Activated T-cell treated with anti-CD3 and anti-CD28 coated beads, Interleukin-2, amount 50 U/mL, for 1 hour (primary cell): ENCODE data around the gene GALNT5.
"Not testable (repeated sequence)": the region's sequence is repeated elsewhere in the genome, so short reads cannot be mapped to it uniquely, and the experiment has no call there.

ENCODE experiments used
- DNase-seq: peaks from one replicate; pipeline ENCODE4 v3.0.0-alpha.2; 2020

The GALNT5 gene

DNA sequence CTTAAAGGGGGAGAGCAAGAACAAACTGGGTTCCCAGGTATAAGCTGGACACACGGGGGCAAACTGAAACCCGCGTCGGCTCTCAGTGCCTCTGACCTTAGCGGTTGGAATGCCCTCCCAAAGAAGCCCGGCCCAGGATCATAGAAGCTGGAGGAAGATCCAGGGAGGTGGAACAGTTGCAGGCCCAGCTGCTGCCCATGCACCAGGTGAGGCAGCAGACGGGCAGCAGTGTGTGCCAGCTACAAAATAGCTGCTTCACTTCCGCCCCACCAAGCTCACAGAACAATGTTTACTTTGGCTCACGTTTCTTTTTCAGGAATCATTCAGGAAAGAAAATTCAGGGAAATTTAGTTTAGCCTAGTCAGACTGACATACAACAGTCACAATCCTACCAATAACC lies 72.0 kb downstream of the GALNT5 start:
- DNase-seq = no peak

DNA sequence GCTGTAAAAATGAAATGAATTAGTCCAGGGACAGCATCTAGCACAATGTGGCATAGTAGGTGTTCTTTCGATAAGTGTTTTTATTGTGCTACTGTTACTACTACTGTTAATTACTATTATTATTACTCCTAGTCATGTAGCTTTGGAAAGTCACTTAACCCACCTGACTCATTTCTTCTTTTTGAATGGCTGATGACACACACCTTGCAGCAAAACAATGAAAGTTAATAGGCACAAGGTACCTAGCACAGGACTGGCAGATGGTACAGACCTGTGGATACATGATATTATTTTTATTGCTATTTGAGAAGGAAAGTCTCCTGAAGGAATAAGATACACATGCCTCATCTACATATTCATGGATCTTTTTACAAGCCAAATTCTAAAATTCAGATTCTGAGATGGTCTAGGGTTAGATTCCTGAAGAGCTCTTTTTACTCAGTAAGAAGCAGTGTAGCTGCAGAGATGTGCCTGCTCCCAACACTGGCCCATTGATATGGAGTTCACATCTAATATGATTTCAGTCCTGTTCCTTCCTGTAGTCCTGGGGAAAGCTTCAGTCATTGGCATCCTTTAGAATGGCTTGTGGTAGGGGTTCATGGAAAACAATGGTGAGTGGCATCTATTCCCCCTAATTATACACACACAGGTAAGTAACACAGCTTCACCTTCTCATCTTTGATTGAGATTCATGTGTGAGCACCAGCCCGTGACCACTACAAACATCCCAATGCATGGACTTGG lies 76.0 kb downstream of the GALNT5 start:
- DNase-seq = no peak

DNA sequence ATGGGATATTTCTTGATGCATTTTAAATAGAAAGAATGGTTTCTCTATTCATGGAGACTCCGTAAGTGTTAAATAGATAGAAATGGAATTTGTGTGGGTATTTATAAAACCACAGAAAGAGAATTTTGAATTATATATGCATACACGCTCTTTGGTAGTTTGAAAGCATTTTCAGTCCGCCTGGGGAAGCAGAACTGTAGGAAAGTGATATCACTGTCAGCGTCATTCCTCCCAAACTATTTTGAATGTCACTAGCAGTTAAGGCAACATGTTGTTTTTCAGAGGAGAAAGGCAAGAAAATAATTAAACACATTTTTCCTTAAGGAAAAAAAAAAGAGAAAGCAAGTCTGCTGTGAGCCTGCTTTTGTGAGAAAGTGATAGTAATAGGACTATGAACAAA lies 76.8 kb downstream of the GALNT5 start:
- no peak for DNase-seq

- no peak for DNase-seq
Observed at GRCh38 chr2:157334797-157335196, 77.3 kb downstream of the GALNT5 start.

DNA sequence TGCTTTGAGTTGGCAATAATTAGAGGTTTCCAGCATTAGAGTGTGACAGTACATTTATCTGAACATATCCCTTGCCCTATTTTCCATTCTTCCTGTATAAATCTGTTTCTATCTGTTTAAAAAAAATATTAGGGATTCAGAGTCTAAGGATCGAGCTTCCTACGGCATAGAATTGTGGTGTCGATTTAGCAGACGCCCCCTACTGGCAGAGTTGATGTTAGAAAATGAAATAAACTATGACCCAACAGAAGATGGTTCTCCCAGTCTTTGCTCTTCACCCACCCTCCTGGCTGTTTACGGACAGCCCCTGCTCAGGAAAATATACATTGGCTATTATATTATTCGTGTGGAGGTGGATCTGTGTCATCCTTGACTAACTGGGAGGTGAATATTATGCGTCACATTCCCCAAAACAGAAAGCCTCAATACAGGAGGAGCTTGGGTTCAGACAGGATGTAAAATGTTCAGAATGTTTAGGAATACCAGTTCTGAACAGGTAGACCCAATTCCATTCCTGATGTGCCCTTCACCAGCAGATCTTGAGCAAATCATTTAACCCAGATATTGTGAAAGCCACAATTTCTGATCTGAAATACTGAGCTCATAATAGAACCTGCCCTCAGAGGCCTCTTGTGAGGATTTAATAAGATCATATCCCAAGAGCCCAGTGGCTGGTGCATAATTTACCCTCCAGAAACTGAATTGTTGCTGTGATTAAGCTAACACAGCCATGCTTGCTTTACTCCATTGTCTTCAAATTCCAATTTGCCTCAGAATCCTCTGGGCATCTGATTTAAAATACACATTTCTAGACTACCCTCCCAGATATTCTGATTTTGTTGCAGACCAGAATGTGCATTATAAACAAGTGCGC lies 78.9 kb downstream of the GALNT5 start:
- no peak for DNase-seq

DNA sequence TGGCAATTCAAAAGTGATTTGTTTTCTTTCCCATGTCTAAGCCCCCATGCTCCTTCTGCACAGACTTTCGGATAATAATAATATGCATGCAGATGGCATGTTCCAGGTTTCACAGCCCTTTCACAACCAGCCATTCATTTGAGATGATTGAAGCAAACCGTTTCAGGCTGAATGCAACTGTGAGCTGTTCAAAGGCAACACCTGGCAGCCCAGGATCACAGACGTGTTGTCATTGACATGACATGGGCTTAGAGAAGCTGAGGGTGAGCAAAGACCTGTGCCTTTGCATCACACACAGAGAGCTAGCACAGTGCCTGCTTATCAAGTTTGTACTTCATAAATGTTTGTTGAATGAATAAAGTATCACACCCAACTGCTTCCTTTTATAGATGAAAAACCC lies 80.5 kb downstream of the GALNT5 start:
- no peak for DNase-seq

- DNase-seq = no peak
Observed at GRCh38 chr2:157339965-157340655, 82.6 kb downstream of the GALNT5 start.

DNA sequence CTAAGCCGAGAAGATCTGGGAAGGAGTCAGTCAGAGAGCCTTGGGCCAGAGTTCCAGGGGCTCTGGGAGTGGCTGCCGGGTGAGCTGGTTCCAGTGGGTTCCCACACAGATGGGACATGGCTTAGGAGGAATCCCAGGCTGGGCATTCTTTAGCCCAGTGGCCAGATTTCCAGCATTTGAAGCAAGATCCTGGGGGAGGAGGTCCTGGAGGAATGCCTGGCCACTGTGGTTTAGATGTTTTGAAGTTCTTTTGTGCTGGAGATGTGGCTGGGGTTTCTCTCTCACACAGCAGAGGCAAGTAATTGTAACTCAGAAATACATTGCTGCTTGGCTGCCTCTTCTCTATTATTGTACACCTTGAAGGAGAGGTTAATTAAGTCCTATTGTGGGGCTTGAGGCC lies 83.9 kb downstream of the GALNT5 start:
- DNase-seq = not testable (repeated sequence)

DNA sequence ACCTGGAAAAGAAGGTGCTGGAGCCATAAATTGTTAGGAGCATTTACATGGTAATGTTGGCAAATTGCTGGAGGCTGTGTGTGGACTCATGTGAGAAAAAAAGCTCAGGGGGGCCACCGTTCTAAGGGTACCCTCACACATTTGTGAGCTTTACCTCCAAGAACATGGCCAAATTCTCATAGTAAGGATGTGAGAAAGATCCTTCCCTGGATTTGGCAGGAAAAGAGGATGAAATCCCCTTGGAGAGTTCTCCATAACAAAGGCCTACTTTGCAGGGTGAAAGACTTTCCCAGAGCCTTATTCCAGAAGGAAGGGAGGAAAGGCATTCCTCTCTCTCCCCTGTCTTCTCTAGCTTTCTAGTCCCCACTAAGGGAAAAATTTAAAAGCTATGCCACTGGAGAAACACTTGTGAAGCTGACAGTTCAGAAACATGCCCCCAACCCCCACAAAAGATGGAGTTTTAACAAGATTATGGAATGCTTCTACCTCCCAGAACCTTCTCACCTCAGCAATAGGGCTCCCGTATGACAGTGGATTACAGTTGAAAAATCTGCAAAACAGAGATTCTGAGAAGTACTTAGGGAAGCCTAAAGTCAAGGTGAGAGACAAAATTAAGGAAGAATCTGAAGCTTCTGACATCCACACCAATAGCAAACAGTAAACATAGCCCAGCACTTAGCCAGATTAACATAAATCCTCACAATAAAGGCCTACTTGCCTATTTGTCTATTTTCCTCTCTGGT lies 88.3 kb downstream of the GALNT5 start:
- no peak for DNase-seq

GRCh38 chr2:157348291-157348921 lies 90.9 kb downstream of the GALNT5 start:
- DNase-seq = no peak

GRCh38 chr2:157349949-157350515 lies 92.5 kb downstream of the GALNT5 start:
- DNase-seq = no peak

- no peak for DNase-seq
Observed at GRCh38 chr2:157355618-157356017, 98.1 kb downstream of the GALNT5 start.

- DNase-seq = no peak
Observed at GRCh38 chr2:157359628-157360027, 102.1 kb downstream of the GALNT5 start.

DNA sequence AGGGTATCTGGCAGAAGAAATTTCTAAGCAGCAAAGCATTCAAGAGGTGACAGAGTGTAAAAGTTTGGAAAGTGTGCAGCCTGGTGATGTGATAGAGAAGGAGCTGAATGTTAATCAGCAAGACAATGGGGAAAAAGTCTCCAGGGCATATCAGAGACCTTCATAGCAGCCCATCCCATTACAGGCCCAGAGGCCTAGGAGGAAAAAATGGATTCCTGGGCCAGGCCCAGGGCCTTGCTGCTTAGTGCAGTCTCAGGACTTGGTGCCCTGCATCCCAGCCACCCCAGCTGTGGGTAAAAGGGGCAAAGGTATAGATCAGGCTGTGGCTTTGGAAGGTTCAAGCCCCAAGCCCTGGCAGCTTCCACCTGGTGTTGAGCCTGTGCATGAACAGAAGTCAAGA lies 104.0 kb downstream of the GALNT5 start:
- DNase-seq = no peak

- DNase-seq = no peak
Observed at GRCh38 chr2:157362627-157363026, 105.1 kb downstream of the GALNT5 start.

DNA sequence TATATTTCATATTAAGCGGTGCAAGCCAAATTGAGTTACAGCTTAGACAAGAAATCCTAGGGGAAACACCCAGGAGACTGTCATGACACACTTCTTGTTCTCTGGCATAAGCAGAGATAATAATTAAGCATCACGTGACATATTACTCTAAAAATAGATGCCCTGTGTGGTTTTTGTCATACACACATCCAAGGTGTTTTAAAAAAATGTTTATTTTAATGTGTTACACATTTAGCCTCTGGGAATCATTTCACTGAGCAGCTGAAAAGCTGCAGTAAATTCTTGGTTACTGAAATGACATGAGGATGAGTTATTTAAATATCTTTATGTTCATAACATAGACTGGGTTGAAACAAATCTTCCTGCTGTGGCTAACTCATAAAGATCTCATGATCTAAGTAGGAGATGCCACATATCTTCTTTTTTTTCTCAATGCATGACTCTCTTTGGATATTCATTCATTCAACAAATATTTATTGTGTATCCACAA lies 106.2 kb downstream of the GALNT5 start:
- no peak for DNase-seq
